H1 (cell line): ENCODE measurements around the gene FBXW5. TPM values are rescaled to one million over a fixed set of nuclear protein-coding genes. Genes with fewer than 3 reads are reported as not detected.

Source experiments
- CTCF ChIA-PET: fragments of 300-600 bp; sonication (Branson Sonifier 250); formaldehyde crosslinking; loops from one replicate; lab custom pipeline; 2021; ENCODE audit not compliant: partially characterized antibody; lab: Charles Lee
- POLR2A ChIA-PET: fragments of 300-600 bp; sonication (Branson Sonifier 250); formaldehyde crosslinking; loops from one replicate; lab custom pipeline; 2021; ENCODE audit warnings: inconsistent platforms; ENCODE audit not compliant: partially characterized antibody; lab: Charles Lee
- DNase-seq, 2 experiments: peaks; one replicate each; pipeline versions ENCODE4 v3.0.0 to v3.0.0-alpha.2; 2010 to 2022; ENCODE audit warnings: low spot score in 2 of 2, low read depth in 1 of 2, mixed read lengths in 1 of 2
- FAIRE-seq: peaks from 2 replicates; lab custom pipeline; 2011; peaks lifted over from hg19 to GRCh38; lab: Jason Lieb, UNC
- H2AFZ ChIP-seq: 2 replicates; pipeline ENCODE4 v1.8.1; 2012; ENCODE audit warnings: low read length, inconsistent platforms
- H2AK5ac ChIP-seq: 2 replicates; pipeline ENCODE4 v1.6.1; 2013; ENCODE audit warnings: low read depth, low read length
- H2BK120ac ChIP-seq: replicated peaks from 2 replicates; pipeline ENCODE3; 2013; ENCODE audit warnings: low read depth, low read length, inconsistent platforms
- H2BK12ac ChIP-seq: 2 replicates; pipeline ENCODE4 v1.6.1; 2013; ENCODE audit warnings: low read depth, low read length
- H2BK15ac ChIP-seq: 2 replicates; pipeline ENCODE4 v1.6.1; 2013; ENCODE audit warnings: low read length
- H2BK20ac ChIP-seq: 2 replicates; pipeline ENCODE4 v1.6.1; 2013; ENCODE audit warnings: low read length
- H2BK5ac ChIP-seq: 2 replicates; pipeline ENCODE4 v1.6.1; 2013; ENCODE audit warnings: low read depth, low read length
- H3K14ac ChIP-seq: 2 replicates; pipeline ENCODE4 v1.6.1; 2013; ENCODE audit warnings: inconsistent platforms; ENCODE audit not compliant: insufficient read length
- H3K18ac ChIP-seq: 2 replicates; pipeline ENCODE4 v1.6.1; 2013; ENCODE audit warnings: low read length; ENCODE audit errors: extremely low read depth
- H3K23ac ChIP-seq: 2 replicates; pipeline ENCODE4 v1.6.1; 2013; ENCODE audit warnings: inconsistent platforms; ENCODE audit not compliant: insufficient read length
- H3K23me2 ChIP-seq: 2 replicates; pipeline ENCODE4 v1.6.1; 2013; ENCODE audit warnings: low read depth, low read length
- H3K27ac ChIP-seq: 2 replicates; pipeline ENCODE4 v1.6.1; 2011; ENCODE audit warnings: low read depth, low read length, inconsistent platforms
- H3K27me3 ChIP-seq, 4 experiments: replicated peaks in 1 of 4; 1 replicate in 1 of 4; 2 replicates in 3 of 4; pipeline versions ENCODE4 v1.6.1 to v1.8.1; 2011 to 2013; ENCODE audit warnings: low read length in 3 of 4, mild to moderate bottlenecking in 3 of 4, inconsistent platforms in 2 of 4, mixed read lengths in 2 of 4, moderate library complexity in 1 of 4; ENCODE audit not compliant: control insufficient read depth in 3 of 4, insufficient read depth in 3 of 4; ENCODE audit errors: extremely low read depth in 1 of 4
- H3K36me3 ChIP-seq, 4 experiments: 2 replicates each; pipeline versions ENCODE4 v1.6.1 to v1.8.1; 2011 to 2013; ENCODE audit warnings: mild to moderate bottlenecking in 4 of 4, low read length in 3 of 4, moderate library complexity in 2 of 4, control low read depth in 1 of 4, inconsistent platforms in 1 of 4; ENCODE audit not compliant: insufficient read depth in 4 of 4, control insufficient read depth in 2 of 4
- H3K4ac ChIP-seq: replicated peaks from 2 replicates; pipeline ENCODE3; 2013; ENCODE audit warnings: low read length, low read depth, mixed read lengths, inconsistent platforms; ENCODE audit not compliant: insufficient read length
- H3K4me1 ChIP-seq, 4 experiments: replicated peaks in 1 of 4; 1 replicate in 1 of 4; 2 replicates in 3 of 4; pipeline versions ENCODE4 v1.6.1 to v1.8.1; 2011 to 2013; ENCODE audit warnings: low read length in 3 of 4, inconsistent platforms in 2 of 4, mixed read lengths in 1 of 4; ENCODE audit not compliant: insufficient read depth in 4 of 4, control insufficient read depth in 3 of 4
- H3K4me2 ChIP-seq, 2 experiments: 2 replicates each; pipeline versions ENCODE4 v1.6.1 to v1.8.1; 2011 to 2013; ENCODE audit warnings: low read depth in 2 of 2, low read length in 2 of 2, control low read depth in 1 of 2, inconsistent platforms in 1 of 2, mild to moderate bottlenecking in 1 of 2; ENCODE audit not compliant: insufficient read depth in 1 of 2
- H3K4me3 ChIP-seq, 4 experiments: fragments of 200-600, 300-600 bp in 1 of 4; sonication (generic), shearing (Covaris generic), sonication (Bioruptor Twin) in 1 of 4; 2 replicates each; pipeline versions ENCODE4 v1.5.1 to v1.8.1; 2011 to 2016; ENCODE audit warnings: low read length in 4 of 4, low read depth in 3 of 4, control low read depth in 2 of 4, inconsistent platforms in 2 of 4, mild to moderate bottlenecking in 2 of 4, mixed read lengths in 1 of 4, moderate library complexity in 1 of 4; ENCODE audit not compliant: insufficient read depth in 2 of 4; ENCODE audit errors: extremely low read depth in 1 of 4
- H3K56ac ChIP-seq: replicated peaks from 2 replicates; pipeline ENCODE3; 2013; ENCODE audit warnings: low read depth, mild to moderate bottlenecking, mixed read lengths, low read length, inconsistent platforms; ENCODE audit not compliant: insufficient read length
- H3K79me1 ChIP-seq: 2 replicates; pipeline ENCODE4 v1.6.1; 2013; ENCODE audit warnings: low read depth, low read length, control low read depth
- H3K79me2 ChIP-seq, 2 experiments: 2 replicates each; pipeline versions ENCODE4 v1.6.1 to v1.8.1; 2012 to 2013; ENCODE audit warnings: low read length in 2 of 2, mild to moderate bottlenecking in 2 of 2, inconsistent platforms in 1 of 2; ENCODE audit not compliant: insufficient read depth in 2 of 2, control insufficient read depth in 1 of 2
- H3K9ac ChIP-seq, 4 experiments: replicated peaks in 1 of 4; 1 replicate in 1 of 4; 2 replicates in 3 of 4; pipeline versions ENCODE4 v1.6.1 to v1.8.1; 2011 to 2013; ENCODE audit warnings: low read depth in 3 of 4, low read length in 3 of 4, control low read depth in 2 of 4, mild to moderate bottlenecking in 2 of 4, moderate library complexity in 2 of 4, inconsistent platforms in 1 of 4; ENCODE audit errors: extremely low read depth in 1 of 4
- H3K9me3 ChIP-seq, 2 experiments: 2 replicates each; pipeline versions ENCODE4 v1.6.1 to v1.8.1; 2012 to 2013; ENCODE audit warnings: mild to moderate bottlenecking in 2 of 2, moderate library complexity in 2 of 2, control low read depth in 1 of 2, inconsistent platforms in 1 of 2, low read depth in 1 of 2, low read length in 1 of 2, mixed read lengths in 1 of 2; ENCODE audit not compliant: insufficient read depth in 2 of 2
- H4K20me1 ChIP-seq, 2 experiments: replicated peaks in 1 of 2; 2 replicates each; pipeline versions ENCODE3 to v1.8.1; 2011 to 2013; ENCODE audit warnings: inconsistent platforms in 2 of 2, low read length in 2 of 2, mild to moderate bottlenecking in 1 of 2; ENCODE audit not compliant: insufficient read depth in 2 of 2, control insufficient read depth in 1 of 2
- H4K5ac ChIP-seq: 2 replicates; pipeline ENCODE4 v1.6.1; 2013; ENCODE audit warnings: low read length, low read depth, mixed read lengths, inconsistent platforms; ENCODE audit not compliant: insufficient read length
- H4K8ac ChIP-seq: 2 replicates; pipeline ENCODE4 v1.8.0; 2013; ENCODE audit warnings: mild to moderate bottlenecking, moderate library complexity, low read length, inconsistent platforms; ENCODE audit not compliant: insufficient read depth; ENCODE audit errors: extremely low read depth
- H4K91ac ChIP-seq: replicated peaks from 2 replicates; pipeline ENCODE3; 2013; ENCODE audit warnings: low read length, mixed read lengths, inconsistent platforms; ENCODE audit not compliant: insufficient read length
- BACH1 ChIP-seq: IDR thresholded peaks from 2 replicates; pipeline ENCODE4 v1.6.1; 2012; ENCODE audit warnings: low read length, improper control_type of control experiment
- CEBPB ChIP-seq: IDR thresholded peaks from 2 replicates; pipeline ENCODE4 v1.6.1; 2012; ENCODE audit warnings: low read depth, low read length
- CREB1 ChIP-seq: IDR thresholded peaks from 2 replicates; pipeline ENCODE4 v1.6.1; 2012; ENCODE audit warnings: inconsistent platforms
- GABPA ChIP-seq: IDR thresholded peaks from 2 replicates; pipeline ENCODE4 v1.6.1; 2011; ENCODE audit warnings: mild to moderate bottlenecking, low read length, moderate library complexity, borderline replicate concordance; ENCODE audit not compliant: insufficient read depth
- POLR2A ChIP-seq, 2 experiments: IDR thresholded peaks; 1 replicate in 1 of 2; 2 replicates in 1 of 2; pipeline ENCODE4 v1.6.1; 2011; ENCODE audit warnings: low read depth in 2 of 2, low read length in 2 of 2, mild to moderate bottlenecking in 2 of 2; ENCODE audit errors: control extremely low read depth in 1 of 2
- WGBS, 2 experiments: shearing (Covaris generic) in 1 of 2; methylation state at CpG; one replicate each; pipeline versions ENCODE4 v1.1.6 to v1.1.7; 2013 to 2015; ENCODE audit warnings: low lambda C conversion rate in 2 of 2, mixed read lengths in 2 of 2, inconsistent platforms in 1 of 2, low coverage in 1 of 2, missing lambda C conversion rate in 1 of 2; ENCODE audit not compliant: insufficient replicate concordance in 2 of 2, insufficient coverage in 1 of 2, insufficient read length in 1 of 2; ENCODE audit errors: extremely low coverage in 1 of 2, missing lambda C conversion rate in 1 of 2; 5-methylcytosine and 5-hydroxymethylcytosine counted together
- polyA plus RNA-seq, 7 experiments: library from polyadenylated mRNA; depleted of rRNA in 3 of 7; stranded (reverse) in 5 of 7; unstranded in 2 of 7; fragments of >200 nt in 5 of 7; fragments of 200-250 nt in 2 of 7; gene quantifications; 1 replicate in 5 of 7; 2 replicates in 1 of 7; 4 replicates in 1 of 7; pipeline versions ENCODE4 v1.2.1 to v1.2.3, GENCODE V29; 2011 to 2013; ENCODE audit warnings: missing spikeins in 2 of 7, mixed read lengths in 2 of 7
- total RNA-seq: library from RNA; stranded (reverse); fragmentation: NEBNext Ultra II Directional; extraction: Animal tissue kit (Norgen Biotek cat#: 25700); gene quantifications from 2 replicates; pipeline ENCODE4 v1.2.1, GENCODE V29; 2021

Gene FBXW5
- total and polyA plus RNA-seq, 2 of the 8 experiments (the other 6 are each of a cell fraction or from before 2014, with no cell fraction given): 49.0 to 71.0 TPM

- H2BK15ac ChIP-seq: peak overlapping the region; percentile 61; the same call in 1 of the 2 replicates
- H3K27ac ChIP-seq: no peak overlapping the region
- H3K9me3 ChIP-seq: no peaks in the 10 kb centered on the region
- TF ChIP-seq CEBPB (no peak), CREB1 (no peak), BACH1 (no peak), POLR2A (IDR thresholded peaks at IDR 0.05; ENCODE audit: control extremely low read depth in 1 of 2, low read depth in 2 of 2, low read length in 2 of 2) (no peak), GABPA (no peak)
- FAIRE-seq (no peak), DNase-seq (no peak)
- no peaks in the 10 kb centered on the region for H4K20me1 ChIP-seq
- H2BK5ac ChIP-seq: no peak overlapping the region
- H3K9ac ChIP-seq: no peak overlapping the region
- no peak overlapping the region for H2AK5ac ChIP-seq
- H3K23me2 ChIP-seq: no peaks in the 10 kb centered on the region
- no peak overlapping the region for H3K56ac ChIP-seq
- H3K23ac ChIP-seq: no peak overlapping the region
- H4K5ac ChIP-seq: no peak overlapping the region
- 93% methylated on average over 18 of the region's 26 CpGs; no CpG with 5 or more reads in 1 of the 2 experiments for WGBS, 2 experiments
- 0 out of 2 replicates have a peak overlapping the region, but pooled peaks have one; percentile 50 for H2BK12ac ChIP-seq
- H2BK20ac ChIP-seq: no peak overlapping the region
- H3K18ac ChIP-seq: no peak overlapping the region
- H3K79me2 ChIP-seq: no peaks in the 10 kb centered on the region
- ChIA-PET CTCF (interaction anchor here (0.8 to 9.4 kb wide), 8 partner anchors 10 to 99 kb away, joined by 3 to 38 read pairs (median 4); partner anchors contain the start of gene LCN12), POLR2A (interaction anchor here (1.9 to 2.4 kb wide), 2 partner anchors 10 to 14 kb away, joined by 5 to 10 read pairs; no protein-coding TSS in a partner anchor)
- H3K4me3 ChIP-seq: no peak overlapping the region
- no peak overlapping the region for H3K14ac ChIP-seq
- H4K8ac ChIP-seq: no peak overlapping the region
- no peaks in the 10 kb centered on the region for H3K27me3 ChIP-seq
- no peak overlapping the region for H3K4me2 ChIP-seq
- H3K79me1 ChIP-seq: no peaks in the 10 kb centered on the region; the same call in 1 of the 2 replicates
- no peaks in the 10 kb centered on the region for H3K36me3 ChIP-seq
- H2BK120ac ChIP-seq: no peak overlapping the region
- H3K4me1 ChIP-seq: peaks cover 0 to 7% (median 5%) of the 10 kb centered on the region in 4 experiments; a peak in 4 of 7 replicates
- no peak overlapping the region for H3K4ac ChIP-seq
- H4K91ac ChIP-seq: peak overlapping the region; percentile 65
- no peak overlapping the region for H2AFZ ChIP-seq
Observed at GRCh38 chr9:136964833-136965422, 20.4 kb upstream of the FBXW5 start.
